ENCODE data around the gene SYT17.

The SYT17 gene

DNA sequence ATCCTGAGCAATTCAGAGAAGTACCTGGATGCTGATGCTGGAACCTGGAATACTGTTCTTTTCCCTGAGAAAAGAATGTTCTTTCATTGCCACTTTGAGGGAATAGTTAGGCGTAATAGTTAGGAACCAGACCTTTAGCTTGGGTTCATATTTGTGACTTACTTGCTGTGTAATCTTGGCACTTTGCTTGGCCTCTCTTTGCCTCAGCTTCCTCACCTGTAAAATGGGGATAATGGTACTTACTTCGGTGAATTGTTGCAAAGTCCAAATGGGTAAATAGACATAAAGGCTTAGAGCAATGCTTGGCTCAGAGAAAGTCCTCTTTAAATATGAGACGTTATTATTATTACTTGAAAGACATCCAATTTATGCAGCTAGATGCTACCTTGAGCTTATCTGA, 62.5 kb downstream of the SYT17 start:
- no peak overlapping the region for H3K27ac ChIP-seq
- TF ChIP-seq ZFX (IDR thresholded peaks at IDR 0.05): no peak
- TF ChIP-seq, protein P1, sequence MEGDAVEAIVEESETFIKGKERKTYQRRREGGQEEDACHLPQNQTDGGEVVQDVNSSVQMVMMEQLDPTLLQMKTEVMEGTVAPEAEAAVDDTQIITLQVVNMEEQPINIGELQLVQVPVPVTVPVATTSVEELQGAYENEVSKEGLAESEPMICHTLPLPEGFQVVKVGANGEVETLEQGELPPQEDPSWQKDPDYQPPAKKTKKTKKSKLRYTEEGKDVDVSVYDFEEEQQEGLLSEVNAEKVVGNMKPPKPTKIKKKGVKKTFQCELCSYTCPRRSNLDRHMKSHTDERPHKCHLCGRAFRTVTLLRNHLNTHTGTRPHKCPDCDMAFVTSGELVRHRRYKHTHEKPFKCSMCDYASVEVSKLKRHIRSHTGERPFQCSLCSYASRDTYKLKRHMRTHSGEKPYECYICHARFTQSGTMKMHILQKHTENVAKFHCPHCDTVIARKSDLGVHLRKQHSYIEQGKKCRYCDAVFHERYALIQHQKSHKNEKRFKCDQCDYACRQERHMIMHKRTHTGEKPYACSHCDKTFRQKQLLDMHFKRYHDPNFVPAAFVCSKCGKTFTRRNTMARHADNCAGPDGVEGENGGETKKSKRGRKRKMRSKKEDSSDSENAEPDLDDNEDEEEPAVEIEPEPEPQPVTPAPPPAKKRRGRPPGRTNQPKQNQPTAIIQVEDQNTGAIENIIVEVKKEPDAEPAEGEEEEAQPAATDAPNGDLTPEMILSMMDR (conservative IDR thresholded peaks at IDR 0.05): no peak

DNA sequence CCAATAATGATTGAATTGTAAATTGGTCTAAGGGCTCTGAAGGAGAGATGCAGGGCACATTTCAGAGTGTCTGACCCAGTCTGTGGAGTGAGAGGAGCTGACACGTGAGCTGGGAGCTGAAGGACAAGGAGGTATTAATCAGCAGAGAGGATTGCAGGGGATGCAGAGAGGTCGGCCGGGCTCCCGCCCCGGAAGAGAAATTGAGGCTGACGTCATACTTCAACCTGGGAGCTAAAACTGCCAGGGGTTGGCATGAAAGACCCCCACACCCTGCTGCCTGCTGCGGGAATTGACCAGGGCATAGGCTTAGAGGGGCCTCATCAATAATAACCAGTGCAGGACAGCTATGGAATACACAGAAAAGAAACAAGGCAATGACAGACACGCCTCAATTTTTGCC, 63.8 kb downstream of the SYT17 start:
- H3K27ac ChIP-seq: no peak overlapping the region
- TF ChIP-seq ZFX (IDR thresholded peaks at IDR 0.05): no peak

DNA sequence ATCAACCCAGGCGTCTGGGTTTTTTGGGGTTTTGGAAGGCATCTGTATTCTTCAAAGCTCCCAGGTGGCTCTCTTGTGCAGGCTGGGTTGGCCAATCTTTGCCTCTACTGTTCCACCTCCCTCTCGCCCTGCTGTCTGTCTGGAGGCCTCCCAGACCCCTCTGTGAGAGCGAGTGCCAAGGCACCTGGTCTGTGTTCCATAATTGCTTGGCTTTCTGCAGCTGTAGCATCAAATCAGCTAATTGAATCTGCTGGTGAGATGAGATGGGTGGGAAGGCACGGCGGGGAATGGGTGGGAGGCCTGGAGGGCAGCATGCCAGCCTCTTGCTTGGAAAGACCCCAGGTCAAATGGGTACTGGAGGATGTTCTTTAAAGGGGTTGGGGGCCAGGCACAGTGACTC, 64.9 kb downstream of the SYT17 start:
- TF ChIP-seq, protein P1 (conservative IDR thresholded peaks at IDR 0.05): no peak
- no peak for TF ChIP-seq ZFX (IDR thresholded peaks at IDR 0.05)
- no peak overlapping the region for H3K27ac ChIP-seq

DNA sequence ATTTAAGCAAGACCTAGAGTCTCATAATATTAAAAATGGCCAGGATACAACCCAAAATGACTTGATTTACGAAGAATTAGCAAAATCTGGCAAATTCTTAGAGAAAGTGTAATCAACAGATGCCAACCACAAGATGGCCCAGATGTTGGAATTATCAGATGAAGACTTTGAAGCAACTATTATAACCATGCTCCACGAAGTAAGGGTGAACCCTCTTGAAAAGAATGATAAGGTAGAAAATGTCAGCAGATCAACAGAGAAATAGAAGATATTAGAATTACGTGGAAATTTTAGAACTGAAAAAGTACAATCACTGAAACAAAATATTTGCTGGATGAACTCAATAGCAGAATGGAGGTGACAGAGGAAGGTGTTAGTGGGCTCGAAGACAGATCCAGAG, 67.4 kb downstream of the SYT17 start:
- H3K27ac ChIP-seq: no peak overlapping the region
- TF ChIP-seq ZFX (IDR thresholded peaks at IDR 0.05): no peak
- TF ChIP-seq, protein P1 (conservative IDR thresholded peaks at IDR 0.05): no peak

DNA sequence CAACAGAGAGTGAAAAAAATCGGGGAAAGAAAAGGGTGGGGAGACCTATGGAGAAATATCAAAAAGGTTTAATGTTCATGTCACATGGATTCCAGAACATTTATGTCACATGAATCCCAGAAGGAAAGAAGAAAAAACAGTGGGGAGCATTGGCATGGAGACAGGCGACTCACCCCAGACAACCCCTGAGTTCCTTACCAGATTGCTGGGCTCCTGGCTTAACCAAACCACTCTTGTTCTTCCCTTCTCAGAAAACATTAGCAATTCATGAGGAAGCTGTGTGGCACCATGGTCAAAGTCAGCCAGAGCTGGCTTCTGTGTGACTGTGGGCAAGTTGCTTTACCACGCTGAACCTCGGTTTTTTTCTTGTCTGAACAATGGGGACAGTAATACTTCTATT, 67.8 kb downstream of the SYT17 start:
- TF ChIP-seq, protein P1 (conservative IDR thresholded peaks at IDR 0.05): no peak
- no peak for TF ChIP-seq ZFX (IDR thresholded peaks at IDR 0.05)
- H3K27ac ChIP-seq: no peak overlapping the region

DNA sequence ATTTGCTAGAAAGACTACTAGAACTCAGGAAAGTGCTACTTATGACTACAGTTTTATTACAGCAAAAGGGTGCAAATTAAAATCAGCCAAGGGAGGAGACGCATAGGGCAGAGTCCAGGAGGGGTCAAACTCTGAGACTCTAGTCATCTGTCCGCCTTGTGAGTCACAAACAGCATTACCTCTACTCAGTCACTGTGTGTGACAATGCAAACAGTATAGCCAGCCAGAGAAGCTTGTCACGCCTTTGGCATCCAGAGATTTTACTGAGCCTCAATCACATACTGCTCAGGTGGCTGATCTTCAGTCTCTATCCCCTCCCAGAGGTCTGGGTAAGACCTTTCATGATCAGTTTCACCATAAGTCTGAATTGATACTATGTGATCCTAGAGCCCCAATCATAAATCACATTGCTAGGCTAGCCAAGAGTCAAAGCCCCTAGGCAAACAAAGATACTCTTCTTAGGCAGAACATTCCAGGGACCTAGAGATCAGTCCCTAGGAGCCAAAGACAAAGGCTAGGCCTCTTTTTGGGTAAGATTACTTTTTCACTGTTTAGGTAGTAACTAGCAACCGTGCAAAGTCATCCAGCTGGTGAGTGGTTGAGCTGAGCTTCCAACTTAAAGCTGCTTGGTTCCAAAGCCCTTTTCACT, 68.6 kb downstream of the SYT17 start:
- no peak overlapping the region for H3K27ac ChIP-seq
- no peak for TF ChIP-seq ZFX (IDR thresholded peaks at IDR 0.05)
- TF ChIP-seq, protein P1 (conservative IDR thresholded peaks at IDR 0.05): no peak

DNA sequence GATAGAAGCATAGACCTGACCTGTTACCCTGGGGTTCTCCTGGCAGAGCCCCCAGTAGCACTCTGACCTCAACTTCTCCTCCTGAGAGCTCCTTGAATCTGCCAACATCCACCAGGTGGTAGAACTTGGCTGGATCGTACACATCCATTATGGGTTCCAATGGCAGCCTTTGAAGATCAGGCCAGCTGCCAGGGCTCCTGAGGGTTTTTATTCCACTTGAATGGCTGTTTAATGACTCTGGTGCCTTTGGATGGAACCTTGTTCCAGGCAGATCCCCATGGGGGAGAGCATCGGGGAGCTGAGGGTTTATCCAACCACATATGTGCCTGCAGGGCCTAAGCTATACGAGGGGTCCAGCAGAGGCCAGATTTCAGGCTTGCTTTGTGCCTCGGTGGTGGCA, 70.4 kb downstream of the SYT17 start:
- TF ChIP-seq, protein P1 (conservative IDR thresholded peaks at IDR 0.05): no peak
- TF ChIP-seq ZFX (IDR thresholded peaks at IDR 0.05): no peak
- H3K27ac ChIP-seq: no peak overlapping the region

DNA sequence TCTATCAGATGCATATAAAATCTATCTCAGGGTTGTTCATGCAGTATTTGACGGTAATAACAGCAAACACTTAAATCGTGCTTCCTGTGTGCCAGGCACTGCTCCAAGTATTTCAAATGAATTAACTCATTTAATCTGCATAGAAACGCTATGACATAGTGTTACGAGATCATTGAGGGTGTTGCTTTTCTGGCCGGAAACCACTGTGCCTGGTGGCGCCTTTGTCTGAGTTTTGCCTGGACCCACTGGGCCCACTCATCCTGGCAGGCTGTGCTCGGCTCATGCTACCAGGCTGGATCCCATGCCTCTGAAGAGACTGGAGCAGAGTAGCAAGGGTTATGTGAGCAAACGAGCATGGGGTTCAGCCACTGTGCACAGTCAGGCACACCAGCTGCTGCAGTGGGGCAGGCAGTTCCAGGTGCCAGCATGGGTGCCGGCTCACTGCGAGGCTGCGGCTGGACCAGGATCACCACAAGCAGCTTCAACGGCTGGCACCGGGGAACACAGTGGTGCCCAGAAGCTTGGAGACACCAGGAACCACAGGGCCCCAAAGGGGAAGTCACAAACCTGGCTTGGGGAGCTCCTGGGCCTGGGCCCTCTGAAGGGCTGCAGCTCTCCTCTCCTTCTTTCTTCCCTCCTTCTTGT, 71.6 kb downstream of the SYT17 start:
- no peak overlapping the region for H3K27ac ChIP-seq
- no peak for TF ChIP-seq ZFX (IDR thresholded peaks at IDR 0.05)
- TF ChIP-seq, protein P1 (conservative IDR thresholded peaks at IDR 0.05): no peak

All from C4-2B (cell line).